CD4-positive, alpha-beta memory T cell (primary cell): ENCODE results near the gene ZBTB20. TPM values are rescaled to one million over a fixed set of nuclear protein-coding genes. Genes with fewer than 3 reads are reported as not detected.

Experiments used
- CTCF ChIA-PET: fragments of 350-600 bp; sonication (Branson Sonifier 250); formaldehyde crosslinking; loops from one replicate; lab custom pipeline; 2021; ENCODE audit warnings: inconsistent platforms; ENCODE audit not compliant: partially characterized antibody; lab: Charles Lee
- POLR2A ChIA-PET: fragments of 350-600 bp; sonication (Branson Sonifier 250); formaldehyde crosslinking; loops from one replicate; lab custom pipeline; 2021; ENCODE audit not compliant: partially characterized antibody; lab: Charles Lee
- DNase-seq, 5 donors: peaks; one replicate each; pipeline versions ENCODE4 v3.0.0 to v3.0.0-alpha.2; 2020 to 2022; ENCODE audit warnings: mixed read lengths in 1 of 5
- H3K27ac ChIP-seq: one replicate; pipeline ENCODE4 v1.7.0; 2013; ENCODE audit warnings: low read depth, low read length
- H3K27me3 ChIP-seq: 2 replicates; pipeline ENCODE4 v1.7.0; 2013; ENCODE audit warnings: mild to moderate bottlenecking, low read length, moderate library complexity; ENCODE audit not compliant: insufficient read depth
- H3K36me3 ChIP-seq: 2 replicates; pipeline ENCODE4 v1.7.0; 2013; ENCODE audit warnings: mild to moderate bottlenecking, low read length, moderate library complexity; ENCODE audit not compliant: insufficient read depth
- H3K4me1 ChIP-seq: 2 replicates; pipeline ENCODE4 v1.7.0; 2013; ENCODE audit warnings: mild to moderate bottlenecking, low read length, moderate library complexity; ENCODE audit not compliant: insufficient read depth
- H3K4me3 ChIP-seq, 2 donors: one replicate each; pipeline ENCODE4 v1.7.0; 2013; ENCODE audit warnings: low read length in 2 of 2, mild to moderate bottlenecking in 1 of 2
- H3K9me3 ChIP-seq, 2 donors: one replicate each; pipeline ENCODE4 v1.7.0; 2013; ENCODE audit warnings: low read length in 2 of 2, control low read depth in 1 of 2; ENCODE audit not compliant: control insufficient read depth in 1 of 2
- H3K27ac Mint-ChIP-seq, 7 donors: one replicate each; pipeline ENCODE4 v1.8.0; 2020 to 2021; ENCODE audit warnings: mixed read lengths in 7 of 7, mild to moderate bottlenecking in 6 of 7, inconsistent platforms in 3 of 7, moderate library complexity in 3 of 7
- H3K27me3 Mint-ChIP-seq, 2 donors: one replicate each; pipeline ENCODE4 v1.8.0; 2020 to 2021; ENCODE audit warnings: mixed read lengths in 2 of 2
- H3K36me3 Mint-ChIP-seq, 2 donors: one replicate each; pipeline ENCODE4 v1.8.0; 2020 to 2021; ENCODE audit warnings: mixed read lengths in 2 of 2, inconsistent platforms in 1 of 2, mild to moderate bottlenecking in 1 of 2
- H3K4me1 Mint-ChIP-seq, 4 donors: one replicate each; pipeline ENCODE4 v1.8.0; 2020 to 2021; ENCODE audit warnings: mixed read lengths in 4 of 4, mild to moderate bottlenecking in 1 of 4
- H3K4me3 Mint-ChIP-seq, 8 donors: one replicate each; pipeline ENCODE4 v1.8.0; 2020 to 2021; ENCODE audit warnings: mixed read lengths in 8 of 8, mild to moderate bottlenecking in 7 of 8, moderate library complexity in 6 of 8, inconsistent platforms in 3 of 8
- H3K9me3 Mint-ChIP-seq, 8 donors: one replicate each; pipeline ENCODE4 v1.8.0; 2020 to 2021; ENCODE audit warnings: mixed read lengths in 8 of 8, mild to moderate bottlenecking in 5 of 8, inconsistent platforms in 3 of 8, moderate library complexity in 1 of 8
- intact Hi-C: fragments of 100-400 bp; cut with micrococcal nuclease; formaldehyde crosslinking; loops from one replicate; pipeline ENCODE4 v1.15.1; 2023
- polyA plus RNA-seq, 2 donors: library from polyadenylated mRNA; unstranded; fragments of 300-500 nt; fragmentation: Illumina TruSeq; gene quantifications; one replicate each; pipeline ENCODE4 v1.2.3, GENCODE V29; 2021
- total RNA-seq, 2 experiments: library from RNA; stranded (reverse); gene quantifications; one replicate each; pipeline ENCODE4 v1.2.3, GENCODE V29; 2021

Gene ZBTB20
- total and polyA plus RNA-seq, 4 experiments from 2014 or later = 21.9 to 58.4 (median 41.4) TPM

GRCh38 chr3:114553949-114554593, 593.0 kb downstream of the ZBTB20 start:
- H3K27me3 ChIP-seq = no peaks in the 10 kb centered on the region
- POLR2A ChIA-PET = no interaction called here
- H3K9me3 ChIP-seq = no peaks in the 10 kb centered on the region
- Mint-ChIP-seq H3K27ac (no peak overlapping the region), H3K9me3 (no peaks in the 10 kb centered on the region), H3K4me1 (no peaks in the 10 kb centered on the region), H3K4me3 (no peak overlapping the region), H3K27me3 (no peaks in the 10 kb centered on the region), H3K36me3 (peaks cover 0 to 30% of the 10 kb centered on the region in 2 donors)
- no peak for DNase-seq
- intact Hi-C loops = no loop called here
- no peaks in the 10 kb centered on the region for H3K4me1 ChIP-seq
- no peaks in the 10 kb centered on the region for H3K36me3 ChIP-seq
- no peak overlapping the region for H3K27ac ChIP-seq
- CTCF ChIA-PET = no interaction called here
- H3K4me3 ChIP-seq = no peak overlapping the region

GRCh38 chr3:114552527-114552812, 594.6 kb downstream of the ZBTB20 start:
- H3K36me3 ChIP-seq = no peaks in the 10 kb centered on the region
- POLR2A ChIA-PET = no interaction called here
- H3K4me1 Mint-ChIP-seq = no peaks in the 10 kb centered on the region

GRCh38 chr3:114551770-114552526, 595.1 kb downstream of the ZBTB20 start:
- ChIA-PET POLR2A (no interaction called here), CTCF (interaction anchor here (1.3 kb wide), 1 partner anchor 9 kb away, joined by 4 read pairs; no protein-coding TSS in a partner anchor)
- H3K27ac Mint-ChIP-seq = no peak overlapping the region
- peaks cover 0 to 32% of the 10 kb centered on the region in 2 donors for H3K36me3 Mint-ChIP-seq
- H3K27me3 Mint-ChIP-seq = no peaks in the 10 kb centered on the region
- no peaks in the 10 kb centered on the region for H3K4me1 ChIP-seq
- no peak for DNase-seq
- no peak overlapping the region for H3K4me3 Mint-ChIP-seq
- H3K36me3 ChIP-seq = no peaks in the 10 kb centered on the region
- no peaks in the 10 kb centered on the region for H3K9me3 ChIP-seq
- H3K27ac ChIP-seq = no peak overlapping the region
- H3K4me3 ChIP-seq = no peak overlapping the region
- H3K27me3 ChIP-seq = no peaks in the 10 kb centered on the region
- no peaks in the 10 kb centered on the region for H3K4me1 Mint-ChIP-seq
- intact Hi-C loops = no loop called here
- no peaks in the 10 kb centered on the region for H3K9me3 Mint-ChIP-seq

More at GRCh38 chr3:114552527-114552812, 594.6 kb downstream of the ZBTB20 start:
- no peak for DNase-seq
- Mint-ChIP-seq H3K36me3 (peaks cover 0 to 27% of the 10 kb centered on the region in 2 donors), H3K9me3 (no peaks in the 10 kb centered on the region), H3K4me3 (no peak overlapping the region), H3K27me3 (no peaks in the 10 kb centered on the region), H3K27ac (no peak overlapping the region)
- Histone ChIP-seq H3K27ac (no peak overlapping the region), H3K27me3 (no peaks in the 10 kb centered on the region), H3K9me3 (no peaks in the 10 kb centered on the region), H3K4me1 (no peaks in the 10 kb centered on the region), H3K4me3 (no peak overlapping the region)
- intact Hi-C loops = no loop called here
- CTCF ChIA-PET = interaction anchor here (1.3 kb wide), 1 partner anchor 9 kb away, joined by 4 read pairs; no protein-coding TSS in a partner anchor

DNA sequence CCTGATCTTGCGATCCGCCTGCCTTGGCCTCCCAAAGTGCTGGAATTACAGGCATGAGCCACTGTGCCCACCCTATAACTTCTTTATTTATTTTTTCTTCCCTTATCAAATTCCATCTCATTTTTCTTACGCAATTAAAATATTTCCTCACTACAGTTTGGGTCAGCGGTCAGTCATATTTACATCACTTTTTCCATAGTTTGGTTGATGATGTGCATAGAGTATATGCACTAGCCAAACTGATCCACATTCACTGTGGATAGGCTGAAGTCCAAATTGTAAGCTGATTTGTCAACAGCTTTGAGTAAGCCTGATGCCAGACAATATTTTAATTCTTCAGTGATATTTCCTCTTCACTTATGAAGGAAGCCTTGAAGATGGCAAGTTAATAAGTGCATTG, 596.9 kb downstream of the ZBTB20 start:
- DNase-seq = no peak
- ChIA-PET CTCF (no interaction called here), POLR2A (no interaction called here)
- H3K36me3 Mint-ChIP-seq = peaks cover 0 to 39% of the 10 kb centered on the region in 2 donors
- H3K27me3 ChIP-seq = no peaks in the 10 kb centered on the region
- H3K4me3 Mint-ChIP-seq = no peak overlapping the region
- intact Hi-C loops = no loop called here
- no peaks in the 10 kb centered on the region for H3K9me3 Mint-ChIP-seq
- no peaks in the 10 kb centered on the region for H3K27me3 Mint-ChIP-seq
- H3K27ac Mint-ChIP-seq = no peak overlapping the region
- no peaks in the 10 kb centered on the region for H3K4me1 ChIP-seq
- peaks cover 0 to 1% (median under 1%) of the 10 kb centered on the region in 4 donors for H3K4me1 Mint-ChIP-seq
- H3K4me3 ChIP-seq = no peak overlapping the region
- H3K36me3 ChIP-seq = no peaks in the 10 kb centered on the region
- no peak overlapping the region for H3K27ac ChIP-seq
- no peaks in the 10 kb centered on the region for H3K9me3 ChIP-seq

GRCh38 chr3:114545193-114545592, 601.9 kb downstream of the ZBTB20 start:
- H3K9me3 ChIP-seq = no peaks in the 10 kb centered on the region
- H3K36me3 Mint-ChIP-seq = peaks cover 0 to 34% of the 10 kb centered on the region in 2 donors
- H3K9me3 Mint-ChIP-seq = no peaks in the 10 kb centered on the region
- intact Hi-C loops = no loop called here
- H3K4me1 ChIP-seq = no peaks in the 10 kb centered on the region
- no peaks in the 10 kb centered on the region for H3K36me3 ChIP-seq
- no peak overlapping the region for H3K27ac ChIP-seq
- H3K4me1 Mint-ChIP-seq = peaks cover 0 to 1% (median under 1%) of the 10 kb centered on the region in 4 donors
- no peak overlapping the region for H3K27ac Mint-ChIP-seq
- no peak for DNase-seq
- ChIA-PET CTCF (no interaction called here), POLR2A (no interaction called here)
- no peak overlapping the region for H3K4me3 Mint-ChIP-seq
- H3K27me3 Mint-ChIP-seq = no peaks in the 10 kb centered on the region
- no peaks in the 10 kb centered on the region for H3K27me3 ChIP-seq
- no peak overlapping the region for H3K4me3 ChIP-seq

DNA sequence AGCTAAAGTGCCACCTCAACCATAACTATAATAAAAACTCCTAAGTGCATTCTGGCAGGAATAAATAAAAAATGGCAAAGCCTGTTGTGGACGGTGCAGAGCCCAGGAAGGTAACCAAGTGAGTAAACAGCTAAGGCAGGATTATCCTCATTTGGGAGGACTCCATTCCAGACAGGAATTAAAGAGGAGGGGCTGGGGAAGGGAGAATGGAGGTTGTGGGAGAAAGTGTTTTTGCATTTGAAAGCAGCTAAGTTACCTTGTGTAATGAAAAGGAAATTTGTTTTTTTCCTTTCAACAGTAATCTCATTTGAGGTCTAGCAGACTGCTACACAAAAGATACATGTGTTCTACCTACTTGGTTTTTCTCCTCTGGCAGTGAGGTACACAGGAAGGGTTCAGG, 604.7 kb downstream of the ZBTB20 start:
- no peak overlapping the region for H3K27ac Mint-ChIP-seq

GRCh38 chr3:114539525-114539924, 607.6 kb downstream of the ZBTB20 start:
- no peaks in the 10 kb centered on the region for H3K36me3 ChIP-seq
- Mint-ChIP-seq H3K4me3 (no peak overlapping the region), H3K9me3 (peaks cover 0 to 15% (median 4%) of the 10 kb centered on the region in 8 donors), H3K4me1 (peaks cover 2 to 19% (median 5%) of the 10 kb centered on the region in 4 donors), H3K27me3 (no peaks in the 10 kb centered on the region), H3K36me3 (peaks cover 0 to 34% of the 10 kb centered on the region in 2 donors), H3K27ac (peak overlapping the region in 1 of 7 donors; percentile 15)
- POLR2A ChIA-PET = no interaction called here
- H3K27me3 ChIP-seq = no peaks in the 10 kb centered on the region
- CTCF ChIA-PET = no interaction called here
- no peak overlapping the region for H3K4me3 ChIP-seq
- H3K9me3 ChIP-seq = no peaks in the 10 kb centered on the region
- no peak for DNase-seq
- H3K27ac ChIP-seq = no peak overlapping the region
- intact Hi-C loops = no loop called here
- H3K4me1 ChIP-seq = no peaks in the 10 kb centered on the region

More for the DNA sequence above, 604.7 kb downstream of the ZBTB20 start:
- intact Hi-C loops = no loop called here
- CTCF ChIA-PET = interaction anchor here (1.8 kb wide), 1 partner anchor 14 kb away, joined by 6 read pairs; no protein-coding TSS in a partner anchor
- no peaks in the 10 kb centered on the region for H3K9me3 ChIP-seq
- H3K27ac ChIP-seq = no peak overlapping the region
- H3K36me3 ChIP-seq = no peaks in the 10 kb centered on the region
- DNase-seq = no peak
- POLR2A ChIA-PET = no interaction called here
- peaks cover 0 to 8% (median 1%) of the 10 kb centered on the region in 4 donors for H3K4me1 Mint-ChIP-seq
- H3K36me3 Mint-ChIP-seq = peaks cover 0 to 40% of the 10 kb centered on the region in 2 donors
- H3K4me1 ChIP-seq = no peaks in the 10 kb centered on the region
- no peak overlapping the region for H3K4me3 ChIP-seq
- H3K27me3 Mint-ChIP-seq = no peaks in the 10 kb centered on the region
- H3K27me3 ChIP-seq = no peaks in the 10 kb centered on the region
- peaks cover 0 to 5% (median 0%) of the 10 kb centered on the region in 8 donors for H3K9me3 Mint-ChIP-seq
- no peak overlapping the region for H3K4me3 Mint-ChIP-seq
